Stimulated activated effector memory CD8-positive, alpha-beta T cell treated with anti-CD3 and anti-CD28 coated beads, Interleukin-12 subunit alpha, Interleukin-12 subunit beta, amount 100 ng/mL, for 72 hours (primary cell): ENCODE data around the gene ADAM21.
A peak's percentile ranks its signal among the peaks of the same experiment; 100 is the strongest.
"Not testable (repeated sequence)": the region's sequence is repeated elsewhere in the genome, so short reads cannot be mapped to it uniquely, and the experiment has no call there.

Experiments used
- ATAC-seq: fragments of 150-1000 bp; cut with Tn5 transposase; 2 replicates; pipeline ENCODE4 v1.10.0; 2021
- DNase-seq, 2 donors: peaks; one replicate each; pipeline ENCODE4 v3.0.0; 2021 to 2022; ENCODE audit warnings: low spot score in 2 of 2
- H3K27ac Mint-ChIP-seq: one replicate; pipeline ENCODE4 v1.8.0; 2022; ENCODE audit warnings: mild to moderate bottlenecking, mixed read lengths
- H3K36me3 Mint-ChIP-seq: one replicate; pipeline ENCODE4 v1.8.0; 2022; ENCODE audit warnings: mild to moderate bottlenecking, mixed read lengths
- H3K4me1 Mint-ChIP-seq: one replicate; pipeline ENCODE4 v1.8.0; 2022; ENCODE audit warnings: mixed read lengths
- H3K4me3 Mint-ChIP-seq: one replicate; pipeline ENCODE4 v1.8.0; 2022; ENCODE audit warnings: mild to moderate bottlenecking, mixed read lengths
- H3K9me3 Mint-ChIP-seq: one replicate; pipeline ENCODE4 v1.8.0; 2022; ENCODE audit warnings: mixed read lengths

The ADAM21 gene

GRCh38 chr14:70468731-70469130 lies 16.8 kb downstream of the ADAM21 start:
- ATAC-seq (no peak), DNase-seq (no peak)
- no peaks in the 10 kb centered on the region for H3K4me1 Mint-ChIP-seq
- H3K36me3 Mint-ChIP-seq: no peaks in the 10 kb centered on the region
- H3K4me3 Mint-ChIP-seq: no peak overlapping the region
- H3K27ac Mint-ChIP-seq: no peak overlapping the region
- H3K9me3 Mint-ChIP-seq: no peaks in the 10 kb centered on the region

GRCh38 chr14:70470863-70471563 lies 19.0 kb downstream of the ADAM21 start:
- not testable (repeated sequence) for H3K4me3 Mint-ChIP-seq, DNase-seq, H3K27ac Mint-ChIP-seq, H3K9me3 Mint-ChIP-seq, H3K4me1 Mint-ChIP-seq, H3K36me3 Mint-ChIP-seq, ATAC-seq

GRCh38 chr14:70472253-70473159 lies 20.5 kb downstream of the ADAM21 start:
- H3K9me3 Mint-ChIP-seq: peaks cover 2% of the 10 kb centered on the region
- no peak overlapping the region for H3K27ac Mint-ChIP-seq
- ATAC-seq (peak; percentile 28), DNase-seq (no peak)
- no peak overlapping the region for H3K4me3 Mint-ChIP-seq
- no peaks in the 10 kb centered on the region for H3K4me1 Mint-ChIP-seq
- no peaks in the 10 kb centered on the region for H3K36me3 Mint-ChIP-seq

- no peak for DNase-seq
- H3K4me1 Mint-ChIP-seq: no peaks in the 10 kb centered on the region
- H3K4me3 Mint-ChIP-seq: no peak overlapping the region
- no peak overlapping the region for H3K27ac Mint-ChIP-seq
- ATAC-seq: no peak
- H3K9me3 Mint-ChIP-seq: peaks cover 2% of the 10 kb centered on the region
- H3K36me3 Mint-ChIP-seq: no peaks in the 10 kb centered on the region
Measured at GRCh38 chr14:70473825-70474224, 21.9 kb downstream of the ADAM21 start.

- H3K27ac Mint-ChIP-seq, H3K4me3 Mint-ChIP-seq, ATAC-seq, H3K36me3 Mint-ChIP-seq, H3K9me3 Mint-ChIP-seq, H3K4me1 Mint-ChIP-seq, DNase-seq: not testable (repeated sequence)
Measured at GRCh38 chr14:70475459-70475858, 23.5 kb downstream of the ADAM21 start.

GRCh38 chr14:70477356-70478105 lies 25.6 kb downstream of the ADAM21 start:
- H3K9me3 Mint-ChIP-seq, H3K4me1 Mint-ChIP-seq, ATAC-seq, H3K4me3 Mint-ChIP-seq, H3K27ac Mint-ChIP-seq, H3K36me3 Mint-ChIP-seq, DNase-seq: not testable (repeated sequence)

- H3K4me1 Mint-ChIP-seq: no peaks in the 10 kb centered on the region
- H3K4me3 Mint-ChIP-seq: no peak overlapping the region
- no peak for ATAC-seq
- H3K9me3 Mint-ChIP-seq: peaks cover 15% of the 10 kb centered on the region
- H3K36me3 Mint-ChIP-seq: no peaks in the 10 kb centered on the region
- no peak for DNase-seq
- no peak overlapping the region for H3K27ac Mint-ChIP-seq
Measured at GRCh38 chr14:70489579-70490200, 37.7 kb downstream of the ADAM21 start.

GRCh38 chr14:70498191-70498590 lies 46.2 kb downstream of the ADAM21 start:
- no peak for ATAC-seq
- Mint-ChIP-seq H3K4me1 (no peaks in the 10 kb centered on the region), H3K4me3 (no peak overlapping the region), H3K36me3 (no peaks in the 10 kb centered on the region), H3K9me3 (no peaks in the 10 kb centered on the region), H3K27ac (no peak overlapping the region)
- DNase-seq: no peak
